H1 (cell line): ENCODE measurements around the gene MCM9. TPM values are rescaled to one million over a fixed set of nuclear protein-coding genes. Genes with fewer than 3 reads are reported as not detected.

Experiments
- ATF3 ChIP-seq: IDR thresholded peaks from 2 replicates; pipeline ENCODE4 v1.6.1; 2011; ENCODE audit warnings: low read depth, mild to moderate bottlenecking, low read length; ENCODE audit not compliant: insufficient read depth
- CTBP2 ChIP-seq: IDR thresholded peaks from 2 replicates; pipeline ENCODE4 v1.7.0; 2011; ENCODE audit warnings: borderline replicate concordance, mild to moderate bottlenecking, moderate library complexity, mixed read lengths, low read length; ENCODE audit not compliant: insufficient read depth, insufficient read length
- E2F6 ChIP-seq: IDR thresholded peaks from 2 replicates; pipeline ENCODE4 v1.6.1; 2012; ENCODE audit warnings: inconsistent platforms
- RBBP5 ChIP-seq: IDR thresholded peaks from 2 replicates; pipeline ENCODE4 v1.7.1; 2012; ENCODE audit warnings: low read depth, mild to moderate bottlenecking, inconsistent platforms, low read length, moderate library complexity, borderline replicate concordance
- SP1 ChIP-seq: IDR thresholded peaks from 2 replicates; pipeline ENCODE4 v1.6.1; 2011; ENCODE audit warnings: low read depth, low read length
- polyA plus RNA-seq, 7 experiments: library from polyadenylated mRNA; depleted of rRNA in 3 of 7; stranded (reverse) in 5 of 7; unstranded in 2 of 7; fragments of >200 nt in 5 of 7; fragments of 200-250 nt in 2 of 7; gene quantifications; 1 replicate in 5 of 7; 2 replicates in 1 of 7; 4 replicates in 1 of 7; pipeline versions ENCODE4 v1.2.1 to v1.2.3, GENCODE V29; 2011 to 2013; ENCODE audit warnings: missing spikeins in 2 of 7, mixed read lengths in 2 of 7
- total RNA-seq: library from RNA; stranded (reverse); fragmentation: NEBNext Ultra II Directional; extraction: Animal tissue kit (Norgen Biotek cat#: 25700); gene quantifications from 2 replicates; pipeline ENCODE4 v1.2.1, GENCODE V29; 2021

The MCM9 gene
- total and polyA plus RNA-seq, 2 of the 8 experiments (the other 6 are each of a cell fraction or from before 2014, with no cell fraction given), result 3.7 to 11.4 TPM

GRCh38 chr6:118871331-118871730 is 63.6 kb downstream of the MCM9 start (continued):
- TF ChIP-seq CTBP2, result no peak
- TF ChIP-seq E2F6, result no peak
- no peak for TF ChIP-seq RBBP5
- no peak for TF ChIP-seq ATF3
- no peak for TF ChIP-seq SP1
